MCF 10A (cell line): Measurements from ENCODE around the gene CST3. TPM values are rescaled to one million over a fixed set of nuclear protein-coding genes. Genes with fewer than 3 reads are reported as not detected.
"Not testable (repeated sequence)": the region's sequence is repeated elsewhere in the genome, so short reads cannot be mapped to it uniquely, and the experiment has no call there.

ENCODE experiments used
- Bru-seq: library from RNA; stranded (reverse); fragments of 400-500 nt; gene quantifications from one replicate; lab custom pipeline; 2021; lab: Mats Ljungman, UMichigan
- BruChase-seq, 2 experiments: library from RNA; stranded (reverse); fragments of 400-500 nt; gene quantifications; one replicate each; lab custom pipeline; 2021; lab: Mats Ljungman, UMichigan
- BruUV-seq: library from RNA; stranded (reverse); fragments of 400-500 nt; replicated peaks from 2 replicates; lab custom pipeline; 2021; lab: Mats Ljungman, UMichigan
- CTCF ChIA-PET: fragments of 300-600 bp; sonication (Branson Sonifier 250); formaldehyde crosslinking; extraction: SDS; loops from one replicate; lab custom pipeline; 2021; ENCODE audit warnings: antibody characterized with exemption, inconsistent platforms; lab: Yijun Ruan, JAX
- POLR2A ChIA-PET: fragments of 300-600, 350-650 bp; sonication (Branson Sonifier 250); formaldehyde crosslinking; extraction: SDS; loops from one replicate; lab custom pipeline; 2020; ENCODE audit warnings: antibody characterized with exemption, inconsistent platforms; lab: Yijun Ruan, JAX
- DNase-seq: peaks from one replicate; pipeline ENCODE4 v3.0.0-alpha.2; 2018; ENCODE audit not compliant: unreplicated experiment
- H3K27ac Mint-ChIP-seq: one replicate; pipeline ENCODE4 v1.8.0; 2022; ENCODE audit warnings: mild to moderate bottlenecking, low read depth, mixed read lengths; ENCODE audit not compliant: unreplicated experiment
- H3K27me3 Mint-ChIP-seq: one replicate; pipeline ENCODE4 v1.8.0; 2022; ENCODE audit warnings: mixed read lengths; ENCODE audit not compliant: insufficient read depth, unreplicated experiment
- H3K36me3 Mint-ChIP-seq: one replicate; pipeline ENCODE4 v1.8.0; 2022; ENCODE audit warnings: mild to moderate bottlenecking, moderate library complexity, mixed read lengths; ENCODE audit not compliant: insufficient read depth, unreplicated experiment
- H3K4me1 Mint-ChIP-seq: one replicate; pipeline ENCODE4 v1.8.0; 2022; ENCODE audit warnings: mixed read lengths; ENCODE audit not compliant: insufficient read depth, unreplicated experiment
- H3K4me3 Mint-ChIP-seq: one replicate; pipeline ENCODE4 v1.8.0; 2022; ENCODE audit warnings: mild to moderate bottlenecking, moderate library complexity, mixed read lengths; ENCODE audit not compliant: unreplicated experiment
- H3K9me3 Mint-ChIP-seq: one replicate; pipeline ENCODE4 v1.8.0; 2022; ENCODE audit warnings: mixed read lengths; ENCODE audit not compliant: unreplicated experiment
- CTCF ChIP-seq: fragments of 200-600 bp; IDR thresholded peaks from one replicate; pipeline ENCODE4 v1.8.0; 2022; ENCODE audit warnings: antibody characterized with exemption, mild to moderate bottlenecking; ENCODE audit not compliant: unreplicated experiment
- intact Hi-C: fragments of 100-400 bp; cut with micrococcal nuclease; formaldehyde crosslinking; loops from 2 replicates; pipeline ENCODE4 v1.14.1; 2022
- long read RNA-seq: library from polyadenylated mRNA; stranded (forward); transcript quantifications from one replicate; pipeline ENCODE4 v2.0.0, GENCODE V29; 2022
- total RNA-seq: library from RNA; stranded (reverse); gene quantifications from 2 replicates; pipeline ENCODE4 v1.2.3, GENCODE V29; 2022

Gene CST3
- 303 and 315 TPM in 2 replicates for total RNA-seq
- percentile 78 among the genes with signal in this experiment for Bru-seq, nascent RNA
- percentile 87 among the genes with signal in this experiment for BruChase-seq, experiment 1, labeled RNA remaining after a 6-hour chase
- percentile 82 among the genes with signal in this experiment for BruChase-seq, experiment 2, labeled RNA remaining after a 2-hour chase
- long read RNA-seq, transcript CST3-201 (3 exons, 873 nt): major isoform, 293 of 303 reads
- long read RNA-seq, partial matches to known transcripts: 0 of 303 reads
- long read RNA-seq, other reads (novel, unspliced or antisense): 7 of 303 reads

DNA sequence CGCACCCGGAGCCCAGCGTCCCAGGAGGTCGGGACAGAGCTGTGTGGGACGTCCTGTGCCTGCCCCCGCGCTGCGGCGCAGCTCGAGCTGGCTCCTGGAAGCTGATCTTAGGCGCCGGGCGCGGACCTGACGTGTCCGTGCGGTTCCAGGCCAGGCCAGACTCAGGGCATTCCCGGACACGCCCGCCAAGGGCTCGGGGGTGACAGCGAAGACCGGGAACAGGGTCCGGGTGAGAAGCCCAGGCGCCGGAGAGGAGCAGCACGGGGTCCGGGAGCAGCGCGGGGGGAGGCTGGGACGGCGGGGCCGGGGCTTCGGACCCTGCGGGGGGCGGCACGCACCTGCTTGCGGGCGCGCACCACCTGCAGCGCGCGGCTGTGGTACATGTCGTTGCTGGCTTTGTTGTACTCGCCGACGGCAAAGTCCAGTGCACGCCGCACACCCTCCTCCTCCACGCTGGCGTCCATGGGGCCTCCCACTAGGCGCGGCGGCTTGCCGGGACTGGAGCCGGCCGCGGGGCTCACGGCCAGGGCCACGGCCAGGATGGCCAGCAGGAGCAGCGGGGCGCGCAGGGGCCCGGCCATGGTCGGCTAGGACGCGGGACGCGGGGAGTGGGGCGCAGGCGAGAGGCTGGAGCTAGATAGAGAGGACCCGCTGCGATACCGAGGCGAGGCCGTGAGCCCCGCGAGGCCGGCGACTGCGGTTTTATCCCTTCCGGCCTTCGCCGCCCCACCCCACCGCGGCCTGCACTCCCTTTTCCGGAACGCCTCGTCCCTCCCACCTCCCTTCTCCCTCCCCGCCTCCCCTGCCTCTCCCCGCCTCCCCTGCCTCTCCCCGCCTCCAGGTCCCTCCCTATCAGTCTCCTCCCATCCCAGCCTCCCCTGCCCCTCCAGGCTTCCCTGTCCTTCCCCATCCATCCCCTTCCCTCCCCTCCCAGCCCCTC, at the start of gene CST3:
CST3 (minus strand) TSS at position 674 of the 940 bp plus-strand sequence; CDS start at position 581, 93 bp downstream.
- POLR2A ChIA-PET: interaction anchor here (0.6 to 4.6 kb wide), 21 partner anchors 11 to 1379 kb away, joined by 3 to 89 read pairs (median 4); partner anchors contain the start of genes APMAP, GZF1 and NXT1
- no peak for TF ChIP-seq CTCF
- peaks cover 23% of the 10 kb centered on the region for H3K36me3 Mint-ChIP-seq
- intact Hi-C loops: loop anchor here (1.0 kb wide), 1 partner anchor 8 kb away; no protein-coding TSS in a partner anchor
- peak within 1 kb of the TSS; percentile 91 for H3K4me3 Mint-ChIP-seq
- peaks cover 42% of the 10 kb centered on the region for H3K4me1 Mint-ChIP-seq
- BruUV-seq: no TSS peak
- no peaks in the 10 kb centered on the region for H3K9me3 Mint-ChIP-seq
- no peaks in the 10 kb centered on the region for H3K27me3 Mint-ChIP-seq
- CTCF ChIA-PET: interaction anchor here (0.6 to 2.0 kb wide), 6 partner anchors 17 to 201 kb away, joined by 3 to 8 read pairs (median 3); no protein-coding TSS in a partner anchor
- DNase-seq: peak; percentile 91
- H3K27ac Mint-ChIP-seq: peak within 1 kb of the TSS; percentile 90

- TF ChIP-seq CTCF: no peak
- no peaks in the 10 kb centered on the region for H3K9me3 Mint-ChIP-seq
- no peaks in the 10 kb centered on the region for H3K36me3 Mint-ChIP-seq
- POLR2A ChIA-PET: no interaction called here
- BruUV-seq: no TSS peak
- no peak overlapping the region for H3K4me3 Mint-ChIP-seq
- intact Hi-C loops: no loop called here
- H3K4me1 Mint-ChIP-seq: no peaks in the 10 kb centered on the region
- DNase-seq: no peak
- no peaks in the 10 kb centered on the region for H3K27me3 Mint-ChIP-seq
- no peak overlapping the region for H3K27ac Mint-ChIP-seq
- CTCF ChIA-PET: interaction anchor here (0.9 kb wide), 1 partner anchor 17 kb away, joined by 3 read pairs; no protein-coding TSS in a partner anchor
Observed at GRCh38 chr20:23686046-23686750, 48.4 kb upstream of the CST3 start.

GRCh38 chr20:23685529-23685896, 47.8 kb upstream of the CST3 start:
- CTCF ChIA-PET, H3K4me1 Mint-ChIP-seq, intact Hi-C loops, H3K9me3 Mint-ChIP-seq, DNase-seq, H3K27me3 Mint-ChIP-seq, POLR2A ChIA-PET, H3K36me3 Mint-ChIP-seq, BruUV-seq, H3K4me3 Mint-ChIP-seq, H3K27ac Mint-ChIP-seq: not testable (repeated sequence)

DNA sequence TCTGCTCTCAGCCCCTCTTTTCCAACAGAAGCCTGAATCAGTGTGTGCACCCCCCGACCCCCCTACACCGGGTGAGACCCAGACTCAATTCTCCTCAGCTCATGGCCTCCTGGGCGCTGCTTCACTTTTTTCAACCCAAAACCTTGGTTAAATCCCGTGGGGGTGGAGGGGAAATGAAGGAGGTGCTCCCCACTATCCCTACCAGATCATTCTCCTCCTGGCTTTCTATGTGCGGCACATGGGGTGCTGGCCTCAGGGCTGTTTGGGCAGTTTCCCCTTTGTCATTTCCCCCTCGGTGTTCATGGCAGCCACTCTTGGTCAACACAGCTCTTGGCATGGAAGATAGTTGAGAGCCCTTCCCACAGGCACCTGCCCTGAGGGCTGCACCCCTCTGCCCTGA, 46.5 kb upstream of the CST3 start:
- H3K27ac Mint-ChIP-seq: no peak overlapping the region
- no peaks in the 10 kb centered on the region for H3K36me3 Mint-ChIP-seq
- H3K27me3 Mint-ChIP-seq: peaks cover 4% of the 10 kb centered on the region
- TF ChIP-seq CTCF: no peak
- H3K4me3 Mint-ChIP-seq: no peak overlapping the region
- CTCF ChIA-PET: interaction anchor here (1.0 kb wide), 1 partner anchor 16 kb away, joined by 3 read pairs; no protein-coding TSS in a partner anchor
- H3K4me1 Mint-ChIP-seq: no peaks in the 10 kb centered on the region
- no peaks in the 10 kb centered on the region for H3K9me3 Mint-ChIP-seq
- intact Hi-C loops: no loop called here
- POLR2A ChIA-PET: no interaction called here
- DNase-seq: no peak
- no TSS peak for BruUV-seq
